Smooth muscle cell (in vitro differentiated cells): ENCODE measurements around the gene RPP40. TPM values are rescaled to one million over a fixed set of nuclear protein-coding genes. Genes with fewer than 3 reads are reported as not detected.

Source experiments
- DNase-seq: peaks from one replicate; lab custom pipeline; 2025; ENCODE audit not compliant: unreplicated experiment; lab: John Stamatoyannopoulos, UW
- H2AFZ ChIP-seq: fragments of 200-600 bp; sonication (generic); 2 replicates; pipeline ENCODE4 v1.6.0; 2016; ENCODE audit warnings: antibody characterized with exemption, low read depth, mild to moderate bottlenecking
- H3F3A ChIP-seq: fragments of 200-600 bp; sonication (generic); 2 replicates; pipeline ENCODE4 v1.6.0; 2017; ENCODE audit warnings: antibody characterized with exemption, low read depth
- H3K27ac ChIP-seq: fragments of 200-600 bp; sonication (generic); 2 replicates; pipeline ENCODE4 v1.5.1; 2016; ENCODE audit warnings: low read depth, mild to moderate bottlenecking
- H3K27me3 ChIP-seq: fragments of 200-600 bp; sonication (generic); 2 replicates; pipeline ENCODE4 v1.6.1; 2016; ENCODE audit warnings: low read depth, mild to moderate bottlenecking
- H3K36me3 ChIP-seq: fragments of 200-600 bp; sonication (generic); 2 replicates; pipeline ENCODE4 v1.5.1; 2016; ENCODE audit warnings: low read depth
- H3K4me1 ChIP-seq: fragments of 200-600 bp; sonication (generic); 2 replicates; pipeline ENCODE4 v1.5.1; 2016; ENCODE audit warnings: low read depth
- H3K4me2 ChIP-seq: fragments of 200-600 bp; sonication (generic); 2 replicates; pipeline ENCODE4 v1.6.0; 2016; ENCODE audit warnings: mild to moderate bottlenecking
- H3K4me3 ChIP-seq: fragments of 200-600 bp; sonication (generic); 2 replicates; pipeline ENCODE4 v1.5.1; 2016; ENCODE audit warnings: mild to moderate bottlenecking
- H3K79me2 ChIP-seq: fragments of 200-600 bp; sonication (generic); 2 replicates; pipeline ENCODE4 v1.6.0; 2016; ENCODE audit warnings: low read depth, mild to moderate bottlenecking
- H3K9ac ChIP-seq: fragments of 200-600 bp; sonication (generic); 2 replicates; pipeline ENCODE4 v1.6.0; 2016; ENCODE audit warnings: low read depth
- H3K9me3 ChIP-seq: fragments of 200-600 bp; sonication (generic); replicated peaks from 2 replicates; pipeline ENCODE4 v1.5.1; 2016; ENCODE audit warnings: low read depth
- H4K20me1 ChIP-seq: fragments of 200-600 bp; sonication (generic); 2 replicates; pipeline ENCODE4 v1.6.0; 2016; ENCODE audit warnings: low read depth
- CTCF ChIP-seq: fragments of 200-600 bp; sonication (generic); IDR thresholded peaks from 2 replicates; pipeline ENCODE4 v1.5.1; 2017; ENCODE audit warnings: borderline replicate concordance, mild to moderate bottlenecking, antibody characterized with exemption; ENCODE audit not compliant: insufficient read depth, poor library complexity, severe bottlenecking
- WGBS: methylation state at CpG from one replicate; pipeline ENCODE4 v1.1.7; 2016; ENCODE audit warnings: low lambda C conversion rate; 5-methylcytosine and 5-hydroxymethylcytosine counted together
- polyA plus RNA-seq: library from polyadenylated mRNA; unstranded; fragments of >200 nt; fragmentation: Nextera tagmentation; extraction: Ambion mirVana; gene quantifications from 2 replicates; pipeline ENCODE4 v1.2.1, GENCODE V29; 2016
- total RNA-seq: library from RNA; depleted of rRNA; stranded (reverse); fragments of >200 nt; gene quantifications from 2 replicates; pipeline ENCODE4 v1.2.3, GENCODE V29; 2014

The RPP40 gene
- total and polyA plus RNA-seq, 2 experiments from 2014 or later = 6.7 to 7.7 TPM

GRCh38 chr6:4974962-4975361, 28.9 kb downstream of the RPP40 start:
- Histone ChIP-seq H3K9ac (no peak overlapping the region), H3K4me3 (no peak overlapping the region), H3K79me2 (no peaks in the 10 kb centered on the region), H3K4me1 (peaks cover 12% of the 10 kb centered on the region), H3K27ac (no peak overlapping the region), H3K9me3 (no peaks in the 10 kb centered on the region), H3K27me3 (no peaks in the 10 kb centered on the region), H3F3A (no peaks in the 10 kb centered on the region), H3K4me2 (no peak overlapping the region), H2AFZ (no peak overlapping the region), H3K36me3 (no peaks in the 10 kb centered on the region), H4K20me1 (no peaks in the 10 kb centered on the region)
- 78% methylated on average over 8 of the region's 8 CpGs for WGBS
- no peak for DNase-seq
- TF ChIP-seq CTCF = no peak

- DNase-seq = no peak
- Histone ChIP-seq H3K27me3 (no peaks in the 10 kb centered on the region), H3K4me3 (no peak overlapping the region), H3K36me3 (no peaks in the 10 kb centered on the region), H3F3A (no peaks in the 10 kb centered on the region), H2AFZ (no peak overlapping the region), H3K79me2 (no peaks in the 10 kb centered on the region), H3K4me2 (no peak overlapping the region), H3K9me3 (no peaks in the 10 kb centered on the region), H3K4me1 (peaks cover 12% of the 10 kb centered on the region), H3K9ac (no peak overlapping the region), H3K27ac (no peak overlapping the region), H4K20me1 (no peaks in the 10 kb centered on the region)
- TF ChIP-seq CTCF = no peak
- 50% methylated on average over 14 of the region's 14 CpGs for WGBS
Measured at GRCh38 chr6:4973982-4974745, 29.7 kb downstream of the RPP40 start.

- 93% methylated on average over 13 of the region's 13 CpGs for WGBS
- DNase-seq = no peak
- H3K9ac ChIP-seq = no peak overlapping the region
- H3K79me2 ChIP-seq = no peaks in the 10 kb centered on the region
- no peak for TF ChIP-seq CTCF
- H3K4me2 ChIP-seq = no peak overlapping the region
- H3K36me3 ChIP-seq = no peaks in the 10 kb centered on the region
- H3K27ac ChIP-seq = no peak overlapping the region
- H3K4me1 ChIP-seq = peaks cover 12% of the 10 kb centered on the region
- no peaks in the 10 kb centered on the region for H3K9me3 ChIP-seq
- no peaks in the 10 kb centered on the region for H3K27me3 ChIP-seq
- no peaks in the 10 kb centered on the region for H3F3A ChIP-seq
- no peaks in the 10 kb centered on the region for H4K20me1 ChIP-seq
- no peak overlapping the region for H2AFZ ChIP-seq
- H3K4me3 ChIP-seq = no peak overlapping the region
Measured at GRCh38 chr6:4973415-4973814, 30.4 kb downstream of the RPP40 start.

GRCh38 chr6:4972438-4972837, 31.4 kb downstream of the RPP40 start:
- H3K36me3 ChIP-seq = no peaks in the 10 kb centered on the region
- H3K9me3 ChIP-seq = no peaks in the 10 kb centered on the region
- no peak overlapping the region for H3K27ac ChIP-seq
- no peaks in the 10 kb centered on the region for H4K20me1 ChIP-seq
- no peaks in the 10 kb centered on the region for H3K79me2 ChIP-seq
- no peak overlapping the region for H3K9ac ChIP-seq
- peaks cover 12% of the 10 kb centered on the region for H3K4me1 ChIP-seq
- 86% methylated on average over 10 of the region's 10 CpGs for WGBS
- no peak overlapping the region for H3K4me3 ChIP-seq
- no peaks in the 10 kb centered on the region for H3K27me3 ChIP-seq
- no peaks in the 10 kb centered on the region for H3F3A ChIP-seq
- H2AFZ ChIP-seq = no peak overlapping the region
- no peak for TF ChIP-seq CTCF
- H3K4me2 ChIP-seq = no peak overlapping the region
- no peak for DNase-seq
